BJ (cell line): ENCODE measurements around the gene TMEM51. TPM values are rescaled to one million over a fixed set of nuclear protein-coding genes. Genes with fewer than 3 reads are reported as not detected.

ENCODE experiments used
- CTCF ChIA-PET: fragments of 350-600 bp; formaldehyde crosslinking; extraction: SDS; loops from one replicate; lab custom pipeline; 2021; ENCODE audit warnings: antibody characterized with exemption, inconsistent platforms; lab: Yijun Ruan, JAX
- POLR2A ChIA-PET: fragments of 300-600 bp; sonication (Branson Sonifier 250); formaldehyde crosslinking; extraction: SDS; loops from one replicate; lab custom pipeline; 2021; ENCODE audit warnings: antibody characterized with exemption; lab: Charles Lee
- DNase-seq: peaks from one replicate; pipeline ENCODE4 v3.0.0-alpha.2; 2011; ENCODE audit warnings: low read depth
- H3K27me3 ChIP-seq: 2 replicates; pipeline ENCODE4 v1.6.0; 2011; ENCODE audit warnings: low read length; ENCODE audit not compliant: control insufficient read depth, insufficient read depth
- H3K36me3 ChIP-seq: 2 replicates; pipeline ENCODE4 v1.5.1; 2011; ENCODE audit warnings: low read length; ENCODE audit not compliant: control insufficient read depth, insufficient read depth
- H3K4me3 ChIP-seq: 2 replicates; pipeline ENCODE4 v1.5.1; 2011; ENCODE audit warnings: low read depth, mild to moderate bottlenecking, control low read depth, low read length
- polyA plus RNA-seq: library from polyadenylated mRNA; depleted of rRNA; stranded (reverse); fragments of >200 nt; gene quantifications from 2 replicates; pipeline ENCODE4 v1.2.3, GENCODE V29; 2011
- TF ChIP-seq, protein P1 (sequence below): IDR thresholded peaks from 2 replicates; pipeline ENCODE4 v1.5.1; 2011; ENCODE audit warnings: low read depth, mild to moderate bottlenecking, control low read depth, inconsistent platforms, low read length, moderate library complexity; ENCODE audit not compliant: insufficient read depth

TMEM51 gene
- polyA plus RNA-seq, 1 experiment, result 2.0 TPM

DNA sequence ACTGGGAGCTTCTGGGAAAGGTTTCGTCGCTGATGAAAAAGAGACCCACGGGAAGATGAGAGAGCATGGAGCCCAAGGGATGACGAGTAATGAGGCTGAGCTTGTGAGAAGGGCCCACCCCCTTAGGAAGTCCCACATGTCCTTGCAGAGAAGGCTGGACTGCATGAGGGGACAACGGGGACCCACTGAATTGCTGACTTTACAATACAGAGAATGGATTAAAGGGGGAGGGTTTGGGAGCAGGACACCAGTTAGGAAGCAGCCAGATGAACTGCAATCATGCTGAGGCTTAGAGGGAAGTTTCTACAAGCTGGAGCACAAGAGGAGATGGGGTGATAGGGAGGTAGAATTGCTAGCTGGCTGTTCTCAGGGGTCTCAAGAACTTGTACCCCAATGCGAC is 5.5 kb upstream of the TMEM51 start:
- CTCF ChIA-PET, result interaction anchor here (0.6 to 9.9 kb wide), 4 partner anchors 9 to 124 kb away, joined by 3 to 127 read pairs (median 3); no protein-coding TSS in a partner anchor
- no peak for DNase-seq
- H3K4me3 ChIP-seq, result no peak overlapping the region
- TF ChIP-seq, protein P1, sequence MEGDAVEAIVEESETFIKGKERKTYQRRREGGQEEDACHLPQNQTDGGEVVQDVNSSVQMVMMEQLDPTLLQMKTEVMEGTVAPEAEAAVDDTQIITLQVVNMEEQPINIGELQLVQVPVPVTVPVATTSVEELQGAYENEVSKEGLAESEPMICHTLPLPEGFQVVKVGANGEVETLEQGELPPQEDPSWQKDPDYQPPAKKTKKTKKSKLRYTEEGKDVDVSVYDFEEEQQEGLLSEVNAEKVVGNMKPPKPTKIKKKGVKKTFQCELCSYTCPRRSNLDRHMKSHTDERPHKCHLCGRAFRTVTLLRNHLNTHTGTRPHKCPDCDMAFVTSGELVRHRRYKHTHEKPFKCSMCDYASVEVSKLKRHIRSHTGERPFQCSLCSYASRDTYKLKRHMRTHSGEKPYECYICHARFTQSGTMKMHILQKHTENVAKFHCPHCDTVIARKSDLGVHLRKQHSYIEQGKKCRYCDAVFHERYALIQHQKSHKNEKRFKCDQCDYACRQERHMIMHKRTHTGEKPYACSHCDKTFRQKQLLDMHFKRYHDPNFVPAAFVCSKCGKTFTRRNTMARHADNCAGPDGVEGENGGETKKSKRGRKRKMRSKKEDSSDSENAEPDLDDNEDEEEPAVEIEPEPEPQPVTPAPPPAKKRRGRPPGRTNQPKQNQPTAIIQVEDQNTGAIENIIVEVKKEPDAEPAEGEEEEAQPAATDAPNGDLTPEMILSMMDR, result no peak
- POLR2A ChIA-PET, result no interaction called here
- H3K27me3 ChIP-seq, result peaks cover 12% of the 10 kb centered on the region
- H3K36me3 ChIP-seq, result no peaks in the 10 kb centered on the region

DNA sequence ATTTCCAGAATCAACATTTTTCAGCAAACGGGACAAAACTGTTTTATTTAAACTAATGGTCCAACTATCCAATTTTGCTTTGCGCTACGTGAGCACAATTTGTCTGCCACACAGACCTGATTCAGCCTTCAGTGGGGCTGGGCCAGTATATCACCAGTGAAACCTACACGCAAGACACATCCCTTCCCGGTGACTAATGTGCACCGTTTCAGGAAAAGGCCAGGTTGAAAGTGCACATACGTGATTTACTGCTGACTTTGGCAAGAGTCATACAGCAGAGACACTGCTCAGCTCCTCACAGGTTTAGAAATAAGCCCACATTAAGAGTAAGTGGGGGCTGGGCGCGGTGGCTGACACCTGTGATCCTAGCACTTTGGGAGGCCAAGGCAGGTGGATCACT is 5.1 kb upstream of the TMEM51 start:
- CTCF ChIA-PET, result interaction anchor here (0.6 to 9.9 kb wide), 3 partner anchors 9 to 124 kb away, joined by 3 to 127 read pairs (median 3); no protein-coding TSS in a partner anchor
- Histone ChIP-seq H3K4me3 (no peak overlapping the region), H3K36me3 (no peaks in the 10 kb centered on the region), H3K27me3 (peaks cover 12% of the 10 kb centered on the region)
- DNase-seq, result no peak
- TF ChIP-seq, protein P1, result no peak
- POLR2A ChIA-PET, result no interaction called here

DNA sequence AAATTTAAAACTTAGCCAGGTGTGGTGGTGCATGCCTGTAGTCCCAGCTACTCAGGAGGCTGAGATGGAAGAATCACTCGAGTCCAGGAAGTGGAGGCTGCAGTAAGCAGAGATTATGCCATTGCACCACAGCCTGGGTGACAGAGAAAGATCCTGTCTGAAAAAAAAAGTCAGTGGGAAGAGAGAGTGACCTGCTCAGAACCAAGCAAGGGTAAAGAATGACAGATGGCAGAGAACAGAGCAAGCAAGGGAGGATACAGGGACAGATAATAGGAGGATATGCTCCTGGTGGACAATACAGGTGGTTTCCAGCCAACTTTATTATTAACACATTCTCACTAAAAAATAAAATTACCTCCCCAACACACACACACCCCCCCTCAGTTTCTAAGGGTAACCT is 4.6 kb upstream of the TMEM51 start:
- DNase-seq, result no peak
- ChIA-PET POLR2A (no interaction called here), CTCF (interaction anchor here (9.9 kb wide), 1 partner anchor 123 kb away, joined by 127 read pairs; no protein-coding TSS in a partner anchor)
- H3K4me3 ChIP-seq, result no peak overlapping the region
- TF ChIP-seq, protein P1, result no peak
- H3K27me3 ChIP-seq, result peaks cover 12% of the 10 kb centered on the region
- H3K36me3 ChIP-seq, result no peaks in the 10 kb centered on the region

DNA sequence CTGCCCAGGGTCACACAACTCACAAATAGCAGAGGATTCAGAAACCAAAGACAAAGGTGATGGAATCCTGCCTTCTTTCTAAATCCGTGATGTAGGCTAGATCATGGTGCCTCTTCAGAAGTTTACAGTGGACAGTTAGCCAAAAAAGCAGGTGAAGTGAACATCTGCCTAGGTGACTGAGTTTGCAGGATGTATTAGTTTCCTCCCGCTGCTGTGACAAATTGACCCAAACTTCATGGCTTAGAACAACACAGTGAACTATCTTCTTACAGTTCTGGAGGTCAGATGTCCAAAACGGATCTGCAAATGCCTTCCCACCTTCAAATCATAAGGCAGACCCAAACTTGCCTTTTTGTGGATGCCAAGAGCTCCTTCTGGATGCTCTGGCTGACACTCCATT is 3.2 kb upstream of the TMEM51 start:
- POLR2A ChIA-PET, result no interaction called here
- CTCF ChIA-PET, result interaction anchor here (1.3 to 9.9 kb wide), 5 partner anchors 9 to 126 kb away, joined by 5 to 127 read pairs (median 16); no protein-coding TSS in a partner anchor
- TF ChIP-seq, protein P1, result no peak
- Histone ChIP-seq H3K4me3 (no peak overlapping the region), H3K27me3 (peaks cover 13% of the 10 kb centered on the region), H3K36me3 (no peaks in the 10 kb centered on the region)
- DNase-seq, result no peak

DNA sequence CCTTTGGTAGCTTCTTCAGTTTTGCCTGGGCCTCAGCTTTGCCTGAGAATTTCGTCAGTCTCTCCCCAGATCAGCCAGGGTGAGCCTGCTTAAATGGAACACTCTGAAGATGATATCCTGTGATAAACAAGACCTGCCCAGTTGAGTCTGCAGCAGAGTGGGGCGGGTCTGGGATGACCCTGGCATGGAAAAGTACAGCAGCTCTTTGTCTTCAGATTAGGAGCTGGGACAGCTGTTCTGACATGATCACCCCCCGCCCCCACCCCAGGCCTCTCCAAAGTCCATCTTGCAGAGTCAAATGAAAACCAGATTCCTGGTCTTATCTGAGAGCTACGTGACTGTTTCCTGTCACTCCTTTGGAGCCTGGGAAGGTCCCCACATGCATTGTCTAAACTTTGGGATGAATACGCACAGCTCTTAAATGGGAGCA is 2.2 kb upstream of the TMEM51 start:
- ChIA-PET POLR2A (no interaction called here), CTCF (interaction anchor here (0.7 to 9.9 kb wide), 15 partner anchors 9 to 280 kb away, joined by 3 to 127 read pairs (median 6); no protein-coding TSS in a partner anchor)
- Histone ChIP-seq H3K4me3 (no peak overlapping the region), H3K27me3 (peaks cover 11% of the 10 kb centered on the region), H3K36me3 (no peaks in the 10 kb centered on the region)
- TF ChIP-seq, protein P1, result no peak
- DNase-seq, result no peak
